Eye (tissue), 1 donor: ENCODE measurements around the gene TTC39C.
A peak's percentile ranks its signal among the peaks of the same experiment; 100 is the strongest.
"Not testable (repeated sequence)": the region's sequence is repeated elsewhere in the genome, so short reads cannot be mapped to it uniquely, and the experiment has no call there.

Source experiments
- DNase-seq: peaks from one replicate; pipeline ENCODE4 v3.0.0-alpha.2; 2015

TTC39C gene

GRCh38 chr18:24055009-24055804 lies 40.7 kb downstream of the TTC39C start:
- DNase-seq, result no peak

GRCh38 chr18:24055878-24056277 lies 41.3 kb downstream of the TTC39C start:
- DNase-seq, result peak; percentile 43

GRCh38 chr18:24056506-24056905 lies 42.0 kb downstream of the TTC39C start:
- no peak for DNase-seq

DNA sequence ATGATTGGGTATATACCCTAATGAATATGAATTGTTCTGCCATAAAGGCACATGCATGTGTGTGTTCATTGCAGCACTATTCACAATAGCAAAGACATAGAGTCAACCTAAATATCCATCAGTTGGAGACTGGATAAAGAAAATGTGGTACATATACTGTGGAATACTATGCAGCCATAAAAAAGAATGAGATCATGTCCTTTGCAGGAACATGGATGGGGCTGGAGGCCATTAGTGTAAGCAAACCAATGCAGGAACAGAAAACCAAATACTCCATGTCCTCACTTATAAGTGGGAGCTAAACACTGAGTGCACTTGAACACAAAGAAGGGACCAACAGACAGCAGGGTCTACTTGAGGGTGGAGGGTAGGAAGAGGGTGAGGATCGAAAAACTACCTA lies 43.2 kb downstream of the TTC39C start:
- no peak for DNase-seq

GRCh38 chr18:24059385-24059784 lies 44.8 kb downstream of the TTC39C start:
- not testable (repeated sequence) for DNase-seq

DNA sequence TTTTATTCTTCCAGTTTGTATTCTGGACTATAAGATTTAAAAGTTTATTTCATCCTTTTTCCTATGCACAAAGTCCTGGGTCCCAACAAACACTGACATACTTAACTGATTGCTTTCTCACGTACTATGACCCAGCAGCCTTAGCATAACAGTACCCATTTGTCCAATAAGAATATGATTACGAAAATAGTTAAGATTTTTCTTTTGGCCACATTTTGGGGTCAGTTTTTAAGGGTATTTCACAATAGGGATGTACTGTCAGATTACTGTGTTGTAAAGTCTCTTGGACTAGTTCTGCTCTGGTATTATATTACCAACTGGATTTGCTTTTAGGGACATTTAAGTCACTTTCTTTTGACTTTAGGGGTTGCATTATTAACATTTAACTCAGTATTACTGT lies 46.1 kb downstream of the TTC39C start:
- DNase-seq, result no peak

DNA sequence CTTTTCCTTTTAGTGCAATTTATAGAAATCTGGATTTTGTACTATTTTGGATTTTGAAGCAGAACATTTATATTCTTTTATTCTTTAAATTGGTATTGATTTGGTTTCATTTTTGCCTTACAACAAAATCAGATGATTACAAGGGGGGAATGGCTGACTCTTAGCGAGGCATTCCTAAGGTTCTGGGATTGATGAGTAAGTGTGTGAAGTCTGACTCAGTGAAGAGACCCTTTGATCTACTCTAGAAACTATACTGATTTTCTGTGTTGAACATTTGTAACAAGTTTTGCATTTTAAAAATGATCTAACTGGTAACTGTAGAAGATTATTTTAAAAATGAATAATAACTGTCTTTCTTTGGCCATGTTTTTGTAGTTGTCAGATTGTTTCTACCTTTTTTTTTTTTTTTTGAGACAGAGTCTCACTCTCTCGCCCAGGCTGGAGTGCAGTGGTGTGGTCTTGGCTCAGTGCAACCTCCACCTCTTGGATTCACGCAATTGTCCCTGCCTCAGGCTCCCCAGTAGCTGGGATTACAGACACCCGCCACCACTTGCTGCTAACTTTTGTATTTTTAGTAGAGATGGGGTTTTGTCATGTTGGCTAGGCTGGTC lies 48.7 kb downstream of the TTC39C start:
- DNase-seq, result no peak

DNA sequence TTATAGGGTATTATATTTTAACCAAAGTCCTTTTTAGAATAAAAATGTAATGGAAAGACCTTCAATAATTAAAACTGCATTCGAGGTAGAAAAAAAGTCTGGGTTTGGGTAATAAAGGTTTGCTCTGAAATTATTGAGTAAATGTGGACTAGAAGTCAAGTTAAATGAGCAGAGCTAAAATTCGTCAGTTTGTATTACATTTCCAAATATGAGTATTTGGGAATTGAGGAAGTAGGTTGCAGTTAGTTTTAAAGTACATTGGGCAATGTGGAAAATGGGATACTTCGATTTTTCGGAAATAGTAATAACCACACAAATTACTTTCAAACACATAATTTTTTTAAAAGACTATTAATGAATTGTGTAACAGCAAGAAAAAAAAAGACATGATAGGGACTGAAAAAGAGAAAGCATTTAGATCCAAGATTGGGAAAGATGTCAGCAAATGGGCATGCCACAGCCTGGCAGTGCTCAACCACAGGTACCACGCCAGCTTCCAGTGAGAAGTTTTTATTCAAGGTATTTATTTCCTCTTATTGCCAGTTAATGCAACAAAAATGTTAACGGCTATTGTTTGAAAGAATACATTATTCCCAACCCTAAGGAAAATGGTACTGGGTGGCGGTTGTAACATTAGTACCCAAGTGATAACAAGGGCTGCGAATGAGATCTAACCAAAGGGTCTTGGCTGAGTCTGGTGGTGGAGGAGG lies 50.0 kb downstream of the TTC39C start:
- DNase-seq, result no peak

DNA sequence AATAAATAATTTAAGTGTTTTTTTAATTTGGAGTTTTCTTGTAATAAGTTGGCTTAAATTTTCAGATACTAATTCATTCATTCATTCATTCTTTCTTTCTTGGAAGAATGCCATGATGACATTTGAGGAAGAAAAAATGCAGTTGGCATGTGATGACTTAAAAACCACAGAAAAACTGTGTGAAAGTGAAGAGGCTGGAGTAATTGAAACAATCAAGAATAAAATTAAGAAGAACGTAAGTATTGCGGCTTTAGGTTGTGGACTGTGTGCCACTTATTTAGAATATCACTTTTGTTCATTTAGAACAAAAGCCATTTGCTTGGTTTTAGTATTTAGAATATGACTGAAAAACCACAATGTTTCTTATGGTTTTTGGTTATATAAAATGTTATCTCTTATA lies 51.4 kb downstream of the TTC39C start:
- DNase-seq, result no peak

DNA sequence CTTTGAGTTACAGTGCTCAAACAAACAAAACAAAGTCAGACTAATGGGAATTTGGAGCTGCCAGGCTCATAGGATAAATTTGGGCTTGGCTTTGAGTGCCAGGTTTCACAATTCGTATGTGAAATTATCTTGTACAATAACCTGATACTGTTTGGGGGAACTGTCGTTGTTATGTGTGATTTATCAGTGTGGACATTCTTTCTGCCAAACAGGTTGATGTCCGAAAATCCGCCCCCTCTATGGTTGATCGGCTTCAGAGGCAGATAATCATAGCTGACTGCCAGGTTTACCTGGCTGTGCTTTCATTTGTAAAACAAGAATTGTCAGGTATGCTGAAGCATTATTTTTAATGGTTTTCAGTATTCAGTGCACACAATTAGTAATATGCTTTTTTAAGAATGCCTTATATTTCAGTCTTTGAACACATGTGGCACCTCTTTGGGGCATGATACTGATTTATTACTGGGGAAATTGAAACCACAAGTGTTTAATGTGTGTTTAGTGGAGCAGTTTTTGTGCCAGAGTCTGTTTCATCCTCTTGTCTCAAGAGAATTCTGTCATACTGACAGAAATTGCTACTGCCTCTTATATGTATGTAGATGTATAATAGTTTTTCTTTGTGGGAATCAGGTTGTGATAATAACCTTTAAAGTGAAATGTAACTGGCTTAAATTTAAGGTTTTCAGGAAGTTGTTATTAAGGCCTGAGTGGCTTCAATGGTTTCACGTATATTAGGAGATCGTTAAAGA lies 54.6 kb downstream of the TTC39C start:
- no peak for DNase-seq

- DNase-seq, result no peak
These were observed 56.5 kb downstream of the TTC39C start for GRCh38 chr18:24071029-24071428.

- no peak for DNase-seq
These were observed 57.2 kb downstream of the TTC39C start for GRCh38 chr18:24071779-24072178.

DNA sequence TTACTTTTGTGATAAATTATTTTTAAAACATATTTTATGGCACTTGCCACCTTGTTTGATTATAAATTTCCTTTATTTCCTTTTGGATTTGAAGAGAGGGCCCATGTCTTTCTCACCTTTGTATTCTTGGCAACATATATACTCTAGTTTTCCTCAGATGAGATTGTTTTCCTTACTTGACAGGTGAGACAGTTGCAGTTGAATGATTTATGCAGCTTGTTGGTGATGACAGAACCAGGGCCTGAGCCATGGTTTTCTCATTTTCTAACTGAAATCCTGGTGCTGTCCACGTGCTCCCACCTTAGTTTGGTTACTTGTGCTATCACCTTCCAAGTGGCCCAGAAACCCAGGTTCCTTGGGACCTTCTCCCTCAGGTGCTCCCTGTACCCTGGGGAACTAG lies 58.2 kb downstream of the TTC39C start:
- DNase-seq, result no peak

- no peak for DNase-seq
These were observed 59.2 kb downstream of the TTC39C start for GRCh38 chr18:24073791-24074190.

DNA sequence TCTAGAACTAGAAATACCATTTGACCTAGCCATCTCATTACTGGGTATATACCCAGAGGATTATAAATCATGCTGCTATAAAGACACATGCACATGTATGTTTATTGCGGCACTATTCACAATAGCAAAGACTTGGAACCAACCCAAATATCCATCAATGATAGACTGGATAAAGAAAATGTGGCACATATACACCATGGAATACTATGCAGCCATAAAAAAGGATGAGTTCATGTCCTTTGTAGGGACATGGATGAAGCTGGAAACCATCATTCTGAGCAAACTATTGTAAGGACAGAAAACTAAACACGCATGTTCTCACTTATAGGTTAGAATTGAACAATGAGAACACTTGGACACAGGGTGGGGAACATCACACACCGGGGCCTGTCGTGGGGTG lies 60.2 kb downstream of the TTC39C start:
- DNase-seq, result not testable (repeated sequence)

DNA sequence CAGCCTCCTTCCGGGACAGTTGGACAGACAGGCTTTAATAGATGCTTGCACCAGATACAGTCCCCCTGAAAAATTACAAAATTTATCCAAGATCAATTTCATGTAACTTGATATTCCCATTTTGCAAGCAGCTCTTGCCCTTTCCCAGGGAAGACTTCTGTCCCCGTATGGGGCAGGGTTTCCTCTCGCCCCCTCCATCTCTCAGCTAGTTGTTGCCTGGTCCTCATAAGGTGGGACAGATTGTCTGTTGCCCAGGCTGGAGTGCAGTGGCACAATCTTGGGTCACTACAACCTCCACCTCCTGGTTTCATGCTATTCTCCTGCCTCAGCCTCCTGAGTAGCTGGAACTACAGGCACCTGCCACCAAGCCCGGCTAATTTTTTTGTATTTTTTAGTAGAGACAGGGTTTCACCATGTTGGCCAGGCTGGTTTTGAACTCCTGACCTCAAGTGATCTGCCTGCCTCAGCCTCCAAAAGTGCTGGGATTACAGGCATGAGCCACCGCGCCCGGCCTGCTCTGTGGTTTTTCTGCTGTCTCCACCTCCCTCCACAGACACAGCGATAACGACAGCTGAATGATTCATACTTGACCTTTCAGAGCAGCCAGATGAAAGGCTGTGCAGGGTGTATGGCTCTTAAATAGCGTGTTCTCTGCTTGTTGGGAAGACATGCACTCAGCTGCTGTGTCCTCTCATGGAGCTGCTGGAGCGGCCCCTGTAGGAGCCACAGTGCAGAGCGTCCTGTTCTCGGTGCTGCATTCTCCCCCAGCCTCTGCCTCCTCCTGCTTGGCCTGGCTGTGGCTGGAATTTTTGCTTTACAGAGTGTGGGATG lies 61.4 kb downstream of the TTC39C start:
- peak; percentile 35 for DNase-seq

DNA sequence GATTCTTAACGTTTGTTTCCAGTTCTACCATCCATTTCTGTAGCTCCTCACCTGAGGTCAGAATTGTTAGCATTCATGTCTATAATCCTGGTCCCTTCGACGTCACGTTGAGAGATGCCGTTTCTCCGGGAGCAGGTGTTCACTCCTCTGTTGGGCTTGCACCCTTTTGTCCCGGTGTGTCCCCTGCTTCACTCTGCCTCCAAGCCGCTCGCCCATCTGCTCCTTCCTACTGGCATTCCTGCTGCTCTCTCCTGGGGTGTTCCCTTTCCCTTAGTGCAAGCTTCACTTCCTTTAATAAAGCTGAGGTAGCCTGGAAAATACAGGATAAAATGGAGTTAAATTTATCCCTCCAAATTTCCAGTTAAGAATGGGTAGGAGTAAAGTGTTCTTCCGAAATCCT lies 62.4 kb downstream of the TTC39C start:
- DNase-seq, result no peak

- DNase-seq, result no peak
These were observed 63.8 kb downstream of the TTC39C start for GRCh38 chr18:24078391-24078790.

DNA sequence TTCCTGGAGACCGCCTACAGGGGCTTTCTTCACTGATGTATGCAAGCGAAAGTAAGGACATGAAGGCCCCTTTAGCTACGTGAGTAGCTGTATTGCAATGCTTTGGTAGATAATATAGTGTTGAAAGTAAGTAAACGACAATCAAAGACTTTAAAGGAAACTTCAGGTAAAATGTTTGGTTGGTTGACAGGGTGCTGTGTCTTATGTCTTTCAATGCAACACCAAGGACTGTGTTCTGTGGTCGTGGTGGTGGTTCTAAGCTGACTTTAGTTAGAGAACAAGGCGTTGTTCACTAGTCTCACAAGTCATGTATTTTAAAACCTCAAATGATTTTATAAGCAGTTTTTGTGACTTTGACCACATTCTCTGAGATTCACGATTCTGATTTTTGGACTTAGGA lies 66.3 kb downstream of the TTC39C start:
- no peak for DNase-seq

- DNase-seq, result no peak
These were observed 69.0 kb downstream of the TTC39C start for GRCh38 chr18:24083550-24083949.

GRCh38 chr18:24086082-24086481 lies 71.5 kb downstream of the TTC39C start:
- DNase-seq, result no peak

- DNase-seq, result no peak
These were observed 74.5 kb downstream of the TTC39C start for GRCh38 chr18:24089076-24089475.
